B cell (primary cell): ENCODE data around the gene AS3MT. TPM values are rescaled to one million over a fixed set of nuclear protein-coding genes. Genes with fewer than 3 reads are reported as not detected.

Experiments used
- ATAC-seq: fragments of 200-7000 bp; cut with Tn5 transposase; one replicate; pipeline ENCODE4 v1.10.0; 2021; ENCODE audit warnings: low read depth, mild to moderate bottlenecking, moderate number of reproducible peaks, moderate library complexity
- CTCF ChIA-PET: fragments of 350-600 bp; sonication (Branson Sonifier 250); formaldehyde crosslinking; loops from one replicate; lab custom pipeline; 2021; ENCODE audit warnings: antibody characterized with exemption, inconsistent platforms; lab: Charles Lee
- POLR2A ChIA-PET: fragments of 350-600 bp; sonication (Branson Sonifier 250); formaldehyde crosslinking; loops from one replicate; lab custom pipeline; 2021; ENCODE audit warnings: antibody characterized with exemption; lab: Charles Lee
- DNase-seq: peaks from one replicate; pipeline ENCODE4 v3.0.0; 2013
- H2AFZ ChIP-seq: 2 replicates; pipeline ENCODE4 v1.6.1; 2012; ENCODE audit warnings: mild to moderate bottlenecking, low read depth, low read length; ENCODE audit not compliant: insufficient read depth, poor library complexity, severe bottlenecking
- H3K27ac ChIP-seq, 2 donors: 1 replicate in 1 of 2; 2 replicates in 1 of 2; pipeline ENCODE4 v1.5.1; 2012 to 2013; ENCODE audit warnings: low read length in 2 of 2, mild to moderate bottlenecking in 2 of 2, moderate library complexity in 1 of 2
- H3K27me3 ChIP-seq, 4 experiments: fragments of 200-600 bp in 1 of 4; sonication (generic) in 1 of 4; replicated peaks in 1 of 4; 1 replicate in 2 of 4; 2 replicates in 2 of 4; pipeline versions ENCODE4 v1.6.1 to v1.7.0; 2013 to 2016; ENCODE audit warnings: low read length in 3 of 4, mild to moderate bottlenecking in 2 of 4, mixed read lengths in 1 of 4, moderate library complexity in 1 of 4; ENCODE audit not compliant: insufficient read depth in 4 of 4, control insufficient read depth in 3 of 4; ENCODE audit errors: control extremely low read depth in 1 of 4
- H3K36me3 ChIP-seq, 2 experiments: replicated peaks in 1 of 2; 1 replicate in 1 of 2; 2 replicates in 1 of 2; pipeline versions ENCODE4 v1.6.1 to v1.7.1; 2013; ENCODE audit warnings: low read length in 1 of 2; ENCODE audit not compliant: insufficient read depth in 2 of 2, control insufficient read depth in 1 of 2; ENCODE audit errors: control extremely low read depth in 1 of 2, extremely low read depth in 1 of 2
- H3K4me1 ChIP-seq, 2 donors: fragments of 200-600 bp in 1 of 2; sonication (generic) in 1 of 2; 1 replicate in 1 of 2; 2 replicates in 1 of 2; pipeline versions ENCODE4 v1.5.1 to v1.6.1; 2013 to 2017; ENCODE audit warnings: low read length in 2 of 2; ENCODE audit not compliant: control insufficient read depth in 2 of 2, insufficient read depth in 2 of 2
- H3K4me2 ChIP-seq: replicated peaks from 2 replicates; pipeline ENCODE3; 2012; ENCODE audit warnings: mild to moderate bottlenecking, low read depth, low read length; ENCODE audit not compliant: poor library complexity, severe bottlenecking
- H3K4me3 ChIP-seq, 5 experiments: fragments of 200-600 bp in 1 of 5; sonication (generic) in 1 of 5; 1 replicate in 3 of 5; 2 replicates in 2 of 5; pipeline versions ENCODE4 v1.5.1 to v1.7.0; 2011 to 2016; ENCODE audit warnings: low read length in 4 of 5, mild to moderate bottlenecking in 4 of 5, low read depth in 2 of 5, control low read depth in 1 of 5, moderate library complexity in 1 of 5; ENCODE audit not compliant: insufficient read depth in 1 of 5; ENCODE audit errors: control extremely low read depth in 1 of 5, extremely low read depth in 1 of 5
- H3K79me2 ChIP-seq: fragments of 200-600 bp; sonication (generic); one replicate; pipeline ENCODE4 v1.6.0; 2016; ENCODE audit warnings: low read length; ENCODE audit not compliant: control insufficient read depth, insufficient read depth
- H3K9ac ChIP-seq: fragments of 200-600 bp; sonication (generic); 2 replicates; pipeline ENCODE4 v1.6.1; 2017; ENCODE audit warnings: mild to moderate bottlenecking, low read length, moderate library complexity
- H3K9me3 ChIP-seq, 3 donors: one replicate each; pipeline versions ENCODE4 v1.6.1 to v1.7.1; 2013; ENCODE audit warnings: low read length in 2 of 3; ENCODE audit not compliant: control insufficient read depth in 2 of 3, insufficient read depth in 1 of 3; ENCODE audit errors: control extremely low read depth in 1 of 3
- H4K20me1 ChIP-seq: 2 replicates; pipeline ENCODE4 v1.6.0; 2012; ENCODE audit warnings: mild to moderate bottlenecking, low read length; ENCODE audit not compliant: insufficient read depth, control insufficient read depth, poor library complexity, severe bottlenecking
- H3K27ac Mint-ChIP-seq: one replicate; pipeline ENCODE4 v1.8.0; 2021; ENCODE audit warnings: mixed read lengths
- H3K27me3 Mint-ChIP-seq: one replicate; pipeline ENCODE4 v1.8.0; 2021; ENCODE audit warnings: mixed read lengths
- H3K4me1 Mint-ChIP-seq: one replicate; pipeline ENCODE4 v1.8.0; 2021; ENCODE audit warnings: mixed read lengths
- H3K4me3 Mint-ChIP-seq: one replicate; pipeline ENCODE4 v1.8.0; 2021; ENCODE audit warnings: mixed read lengths
- H3K9me3 Mint-ChIP-seq: one replicate; pipeline ENCODE4 v1.8.0; 2022; ENCODE audit warnings: mixed read lengths; ENCODE audit not compliant: insufficient read depth
- CTCF ChIP-seq: fragments of 200-600 bp; IDR thresholded peaks from one replicate; pipeline ENCODE4 v1.8.0; 2022; ENCODE audit warnings: antibody characterized with exemption, mild to moderate bottlenecking
- EZH2 ChIP-seq: IDR thresholded peaks from 2 replicates; pipeline ENCODE4 v1.6.1; 2012; ENCODE audit warnings: borderline replicate concordance, low read depth, mild to moderate bottlenecking, moderate library complexity, low read length; ENCODE audit not compliant: insufficient read depth, poor library complexity, severe bottlenecking
- WGBS: methylation state at CpG from one replicate; pipeline ENCODE4 v1.1.5; 2013; ENCODE audit warnings: missing lambda C conversion rate; ENCODE audit not compliant: insufficient coverage; 5-methylcytosine and 5-hydroxymethylcytosine counted together
- intact Hi-C: fragments of 100-400 bp; cut with micrococcal nuclease; formaldehyde crosslinking; loops from one replicate; pipeline ENCODE4 v1.10.0; 2022
- polyA plus RNA-seq: library from polyadenylated mRNA; depleted of rRNA; stranded (reverse); fragments of >200 nt; gene quantifications from 2 replicates; pipeline ENCODE4 v1.2.3, GENCODE V29; 2012
- total RNA-seq, 2 donors: library from RNA; stranded (reverse); fragments of 120-200 nt in 1 of 2; gene quantifications; 1 replicate in 1 of 2; 2 replicates in 1 of 2; pipeline versions ENCODE4 v1.2.3 to v1.2.4, GENCODE V29; 2013 to 2022

The AS3MT gene
- total and polyA plus RNA-seq, 2 donors (not counting 1 experiment from before 2014, with no cell fraction given), result 0.25 TPM; not detected in 1

GRCh38 chr10:102935505-102935904 lies 66.2 kb downstream of the AS3MT start:
- no peaks in the 10 kb centered on the region for H3K4me1 ChIP-seq
- Mint-ChIP-seq H3K27me3 (no peaks in the 10 kb centered on the region), H3K27ac (no peak overlapping the region), H3K4me1 (peaks cover 2% of the 10 kb centered on the region), H3K4me3 (no peak overlapping the region), H3K9me3 (no peaks in the 10 kb centered on the region)
- DNase-seq, result no peak
- no peak overlapping the region for H3K27ac ChIP-seq
- CTCF ChIA-PET, result no interaction called here
- no peaks in the 10 kb centered on the region for H3K79me2 ChIP-seq
- no peaks in the 10 kb centered on the region for H3K27me3 ChIP-seq
- H4K20me1 ChIP-seq, result no peaks in the 10 kb centered on the region
- TF ChIP-seq CTCF, result no peak
- TF ChIP-seq EZH2, result no peak
- no peaks in the 10 kb centered on the region for H3K36me3 ChIP-seq
- intact Hi-C loops, result no loop called here
- no peak for ATAC-seq
- no peak overlapping the region for H3K4me2 ChIP-seq
- no peak overlapping the region for H3K4me3 ChIP-seq
- H3K9me3 ChIP-seq, result peaks cover 0 to 5% (median 0%) of the 10 kb centered on the region in 3 donors
- H2AFZ ChIP-seq, result no peak overlapping the region
- no peak overlapping the region for H3K9ac ChIP-seq
- POLR2A ChIA-PET, result interaction anchor here (0.6 kb wide), 1 partner anchor 14 kb away, joined by 3 read pairs; no protein-coding TSS in a partner anchor
- 100% methylated on average over 1 of the region's 4 CpGs for WGBS

GRCh38 chr10:102935939-102936605 lies 66.8 kb downstream of the AS3MT start:
- ChIA-PET POLR2A (no interaction called here), CTCF (no interaction called here)
- no peak overlapping the region for H3K27ac Mint-ChIP-seq
- Histone ChIP-seq H3K4me2 (no peak overlapping the region), H2AFZ (no peak overlapping the region), H3K4me1 (no peaks in the 10 kb centered on the region), H4K20me1 (no peaks in the 10 kb centered on the region), H3K4me3 (no peak overlapping the region), H3K9me3 (peaks cover 0 to 5% (median 0%) of the 10 kb centered on the region in 3 donors), H3K9ac (no peak overlapping the region), H3K79me2 (no peaks in the 10 kb centered on the region), H3K36me3 (no peaks in the 10 kb centered on the region), H3K27ac (no peak overlapping the region), H3K27me3 (no peaks in the 10 kb centered on the region)
- DNase-seq (no peak), ATAC-seq (no peak)
- no peaks in the 10 kb centered on the region for H3K9me3 Mint-ChIP-seq
- H3K4me3 Mint-ChIP-seq, result no peak overlapping the region
- H3K27me3 Mint-ChIP-seq, result no peaks in the 10 kb centered on the region
- no peaks in the 10 kb centered on the region for H3K4me1 Mint-ChIP-seq
- TF ChIP-seq EZH2, result no peak
- TF ChIP-seq CTCF, result no peak
- intact Hi-C loops, result no loop called here
- no CpG with 5 or more reads among the region's 3 CpGs for WGBS
